Ascending aorta (tissue), 2 donors: Measurements from ENCODE around the gene BMPR1A. TPM values are rescaled to one million over a fixed set of nuclear protein-coding genes. Genes with fewer than 3 reads are reported as not detected.

Experiments
- DNase-seq, 2 donors: peaks; one replicate each; pipeline ENCODE4 v3.0.0-alpha.2; 2019; ENCODE audit warnings: low spot score in 2 of 2
- H3K27ac ChIP-seq, 2 donors: fragments of 200-600 bp; sonication (generic); one replicate each; pipeline ENCODE4 v1.5.1; 2016 to 2017; ENCODE audit warnings: mild to moderate bottlenecking in 1 of 2
- H3K27me3 ChIP-seq: fragments of 200-600 bp; sonication (generic); one replicate; pipeline ENCODE4 v1.5.1; 2017
- H3K36me3 ChIP-seq, 2 donors: fragments of 200-600 bp; sonication (generic); one replicate each; pipeline ENCODE4 v1.5.1; 2016
- H3K4me1 ChIP-seq, 2 donors: fragments of 200-600 bp; sonication (generic); one replicate each; pipeline ENCODE4 v1.5.1; 2016 to 2017; ENCODE audit warnings: mild to moderate bottlenecking in 1 of 2
- H3K4me3 ChIP-seq, 2 donors: fragments of 200-600 bp; sonication (generic); one replicate each; pipeline ENCODE4 v1.5.1; 2016 to 2017; ENCODE audit warnings: mild to moderate bottlenecking in 1 of 2
- H3K9me3 ChIP-seq, 2 donors: fragments of 200-600 bp; sonication (generic); one replicate each; pipeline ENCODE4 v1.5.1; 2016
- CTCF ChIP-seq, 3 experiments: fragments of 200-600 bp in 2 of 3; fragments of 450-650 bp in 1 of 3; sonication (generic) in 2 of 3; IDR thresholded peaks; one replicate each; pipeline ENCODE4 v1.5.1; 2016 to 2019; ENCODE audit warnings: antibody characterized with exemption in 3 of 3, mild to moderate bottlenecking in 1 of 3, moderate library complexity in 1 of 3
- intact Hi-C: fragments of 100-400 bp; cut with DNase I; formaldehyde crosslinking; loops from one replicate; pipeline ENCODE4 v1.15.1; 2023
- total RNA-seq: library from RNA; depleted of rRNA; stranded (reverse); fragments of >200 nt; gene quantifications from one replicate; pipeline ENCODE4 v1.1.0, GENCODE V29; 2016

BMPR1A gene
- total RNA-seq, 1 donor from 2014 or later, result 12.9 TPM

- Histone ChIP-seq H3K9me3 (no peaks in the 10 kb centered on the region), H3K4me1 (peaks cover 26 to 56% of the 10 kb centered on the region in 2 donors), H3K27ac (peak overlapping the region in 1 of 2 donors; percentile 31), H3K4me3 (no peak overlapping the region), H3K36me3 (no peaks in the 10 kb centered on the region), H3K27me3 (no peaks in the 10 kb centered on the region)
- TF ChIP-seq CTCF (IDR thresholded peaks at IDR 0.05), result no peak
- intact Hi-C loops, result loop anchor here (5.0 kb wide), 1 partner anchor 270 kb away; no protein-coding TSS in a partner anchor
- no peak for DNase-seq
Observed at GRCh38 chr10:86962136-86962980, 205.9 kb downstream of the BMPR1A start.

DNA sequence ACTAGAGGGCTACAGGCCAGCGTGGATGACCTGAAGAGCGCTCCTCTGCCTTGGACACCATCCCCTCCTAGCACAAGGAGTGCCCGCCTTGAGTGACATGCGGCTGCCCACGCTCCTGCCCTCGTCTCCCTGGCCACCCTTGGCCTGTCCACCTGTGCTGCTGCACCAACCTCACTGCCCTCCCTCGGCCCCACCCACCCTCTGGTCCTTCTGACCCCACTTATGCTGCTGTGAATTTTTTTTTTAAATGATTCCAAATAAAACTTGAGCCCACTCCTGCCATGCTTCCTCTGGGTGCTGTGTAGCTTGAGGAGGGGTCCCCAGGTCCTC is 206.5 kb downstream of the BMPR1A start:
- H3K9me3 ChIP-seq, result no peaks in the 10 kb centered on the region
- peaks cover 24 to 57% of the 10 kb centered on the region in 2 donors for H3K4me1 ChIP-seq
- H3K4me3 ChIP-seq, result no peak overlapping the region
- intact Hi-C loops, result loop anchor here (5.0 kb wide), 1 partner anchor 271 kb away; no protein-coding TSS in a partner anchor
- no peak for DNase-seq
- H3K36me3 ChIP-seq, result no peaks in the 10 kb centered on the region
- TF ChIP-seq CTCF (IDR thresholded peaks at IDR 0.05), result no peak
- H3K27me3 ChIP-seq, result no peaks in the 10 kb centered on the region
- peak overlapping the region in 1 of 2 donors; percentile 70 for H3K27ac ChIP-seq

- DNase-seq, result peak in 1 of 2 donors; percentile 61
- Histone ChIP-seq H3K4me3 (no peak overlapping the region), H3K4me1 (peaks cover 21 to 53% of the 10 kb centered on the region in 2 donors), H3K36me3 (no peaks in the 10 kb centered on the region), H3K27ac (peak overlapping the region; percentile 49 to 70), H3K27me3 (no peaks in the 10 kb centered on the region), H3K9me3 (no peaks in the 10 kb centered on the region)
- no peak for TF ChIP-seq CTCF (IDR thresholded peaks at IDR 0.05)
- intact Hi-C loops, result loop anchor here (5.0 kb wide), 1 partner anchor 271 kb away; no protein-coding TSS in a partner anchor
Observed at GRCh38 chr10:86963341-86963919, 207.0 kb downstream of the BMPR1A start.

- Histone ChIP-seq H3K4me1 (peaks cover 16 to 46% of the 10 kb centered on the region in 2 donors), H3K4me3 (no peak overlapping the region), H3K27ac (peak overlapping the region; percentile 49 to 70), H3K27me3 (no peaks in the 10 kb centered on the region), H3K36me3 (no peaks in the 10 kb centered on the region), H3K9me3 (no peaks in the 10 kb centered on the region)
- DNase-seq, result peak in 1 of 2 donors; percentile 63
- no peak for TF ChIP-seq CTCF (IDR thresholded peaks at IDR 0.05)
- intact Hi-C loops, result loop anchor here (5.0 kb wide), 1 partner anchor 272 kb away; no protein-coding TSS in a partner anchor
Observed at GRCh38 chr10:86964061-86964846, 207.8 kb downstream of the BMPR1A start.

DNA sequence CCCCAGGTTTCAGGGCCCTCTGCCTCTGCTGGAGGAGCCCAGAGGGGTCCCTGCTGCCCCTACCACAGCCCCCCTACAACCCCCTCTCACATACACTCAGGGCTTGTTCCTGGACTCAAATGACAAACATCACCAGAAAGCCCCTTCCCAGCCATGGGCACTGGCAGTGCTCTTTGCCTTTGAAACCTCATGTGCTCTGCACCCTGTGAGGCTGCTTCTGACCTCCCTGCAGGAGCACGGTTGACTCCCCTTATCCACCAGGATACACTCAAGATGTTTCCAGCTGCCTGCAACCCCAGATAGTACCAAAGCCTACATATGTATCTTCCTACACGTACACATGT is 208.4 kb downstream of the BMPR1A start:
- Histone ChIP-seq H3K4me1 (peaks cover 13 to 41% of the 10 kb centered on the region in 2 donors), H3K27me3 (no peaks in the 10 kb centered on the region), H3K36me3 (no peaks in the 10 kb centered on the region), H3K4me3 (no peak overlapping the region), H3K9me3 (no peaks in the 10 kb centered on the region), H3K27ac (peak overlapping the region; percentile 49 to 70)
- intact Hi-C loops, result loop anchor here (5.0 kb wide), 2 partner anchors 208 to 273 kb away; partner anchors contain the start of gene BMPR1A
- no peak for TF ChIP-seq CTCF (IDR thresholded peaks at IDR 0.05)
- no peak for DNase-seq
